OCI-LY1 (cell line): ENCODE data around the gene GRB2.
"Not testable (repeated sequence)": the region's sequence is repeated elsewhere in the genome, so short reads cannot be mapped to it uniquely, and the experiment has no call there.

ENCODE experiments used
- CTCF ChIP-seq: fragments of 200-600 bp; sonication (generic), shearing (Covaris generic); IDR thresholded peaks from 2 replicates; pipeline ENCODE4 v1.5.1; 2017; ENCODE audit warnings: mild to moderate bottlenecking, antibody characterized with exemption, low read length, moderate library complexity, mixed read lengths
- EZH2 ChIP-seq: fragments of 200-600 bp; sonication (generic), shearing (Covaris generic); IDR thresholded peaks from 2 replicates; pipeline ENCODE4 v1.8.0; 2017; ENCODE audit warnings: borderline replicate concordance, mixed run types, mild to moderate bottlenecking, antibody characterized with exemption, low read length, moderate library complexity, mixed read lengths

- TF ChIP-seq CTCF, EZH2: not testable (repeated sequence)
Measured at GRCh38 chr17:75454672-75455071, 49.2 kb upstream of the GRB2 start.
